GM12892 (cell line): Measurements from ENCODE around the gene FGF6.
"Not testable (repeated sequence)": the region's sequence is repeated elsewhere in the genome, so short reads cannot be mapped to it uniquely, and the experiment has no call there.

Source experiments
- DNase-seq: peaks from one replicate; pipeline ENCODE4 v3.0.0; 2011; ENCODE audit not compliant: insufficient read length
- FAIRE-seq: peaks from 2 replicates; lab custom pipeline; 2011; peaks lifted over from hg19 to GRCh38; lab: Jason Lieb, UNC
- POLR2A ChIP-seq: IDR thresholded peaks from 2 replicates; pipeline ENCODE4 v1.6.1; 2011; ENCODE audit warnings: low read depth, low read length, control low read depth
- POLR2AphosphoS5 ChIP-seq: IDR thresholded peaks from 2 replicates; pipeline ENCODE4 v1.6.1; 2011; ENCODE audit warnings: low read depth, low read length, control low read depth
- TAF1 ChIP-seq: IDR thresholded peaks from 2 replicates; pipeline ENCODE4 v1.6.1; 2011; ENCODE audit warnings: low read depth, mild to moderate bottlenecking, control low read depth, low read length, borderline replicate concordance

FGF6 gene

DNA sequence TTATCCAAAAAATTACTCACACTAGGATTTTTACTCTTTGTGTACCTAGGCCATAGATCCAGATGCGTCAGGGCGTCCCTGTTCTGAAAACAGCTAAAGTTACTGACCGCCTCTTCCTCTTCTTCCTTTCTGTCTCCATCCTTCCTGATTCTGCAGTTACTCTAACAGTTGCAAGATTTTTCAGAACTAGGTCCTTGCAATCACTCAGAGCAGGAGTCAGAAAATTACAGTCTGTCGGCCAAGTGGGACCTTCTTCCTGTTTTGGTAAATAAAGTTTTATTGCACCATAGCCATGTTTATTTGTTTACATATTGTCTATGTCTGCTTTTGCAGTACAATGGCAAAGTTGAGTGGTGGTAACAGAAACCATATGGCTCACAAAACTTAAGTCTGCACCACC is 25.6 kb upstream of the FGF6 start:
- DNase-seq: no peak
- FAIRE-seq: no peak
- no peak for TF ChIP-seq POLR2AphosphoS5
- TF ChIP-seq TAF1: no peak
- TF ChIP-seq POLR2A: no peak

DNA sequence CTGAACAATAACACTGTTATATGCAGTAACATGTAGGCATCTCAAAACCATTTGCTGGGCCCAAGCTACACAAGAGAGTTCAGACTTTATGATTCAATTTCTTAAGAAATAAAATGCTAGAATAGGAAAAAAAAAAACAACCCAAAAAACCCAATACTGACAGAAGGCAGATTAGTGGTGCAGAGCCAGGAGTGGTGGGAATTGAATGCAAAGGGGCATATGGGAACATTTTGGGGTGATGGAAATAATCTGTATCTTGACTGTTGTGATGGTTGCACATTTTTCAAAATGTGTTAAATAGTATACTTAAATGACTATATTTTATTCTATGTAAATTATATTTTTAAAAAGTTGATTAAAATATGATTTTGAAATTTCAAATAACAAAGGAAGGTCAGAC is 23.4 kb upstream of the FGF6 start:
- DNase-seq: no peak
- TF ChIP-seq POLR2A (no peak), POLR2AphosphoS5 (no peak), TAF1 (no peak)
- no peak for FAIRE-seq

DNA sequence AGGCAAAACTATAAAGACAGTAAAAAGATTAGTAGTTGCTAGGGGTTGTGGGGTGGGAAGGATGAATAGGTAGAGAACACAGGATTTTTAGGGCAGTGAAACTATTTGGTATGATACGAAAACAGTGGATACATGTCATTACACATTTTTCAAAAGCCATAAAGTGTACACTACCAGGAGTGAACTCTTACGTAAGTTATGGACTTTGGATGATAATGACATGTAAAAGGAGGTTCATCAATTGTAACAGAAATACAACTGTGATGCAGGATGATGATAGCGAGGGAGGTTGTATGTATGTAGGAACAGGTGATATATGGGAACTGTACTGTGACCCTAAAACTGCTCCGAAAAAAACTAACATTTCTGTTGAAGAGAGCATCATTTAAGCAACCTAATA is 15.1 kb upstream of the FGF6 start:
- TF ChIP-seq POLR2AphosphoS5 (no peak), POLR2A (no peak), TAF1 (no peak)
- FAIRE-seq (no peak), DNase-seq (no peak)

DNA sequence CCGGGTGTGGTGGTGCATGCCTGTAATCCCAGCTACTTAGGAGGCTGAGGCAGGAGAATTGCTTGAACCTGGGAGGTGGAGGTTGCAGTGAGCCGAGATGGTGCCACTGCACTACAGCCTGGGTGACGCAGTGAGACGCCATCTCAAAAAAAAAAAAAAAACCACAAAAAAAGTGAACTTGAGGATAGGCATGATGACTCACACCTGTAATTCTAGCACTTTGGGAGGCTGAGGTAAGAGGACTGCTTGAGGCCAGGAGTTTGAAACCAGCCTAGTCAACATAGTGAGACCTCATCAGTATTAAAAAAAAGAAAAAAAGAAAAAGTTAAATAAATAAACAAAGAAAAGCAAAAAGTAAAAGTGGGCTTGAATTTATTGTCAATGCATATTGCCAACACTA is 10.2 kb upstream of the FGF6 start:
- DNase-seq, FAIRE-seq: not testable (repeated sequence)

DNA sequence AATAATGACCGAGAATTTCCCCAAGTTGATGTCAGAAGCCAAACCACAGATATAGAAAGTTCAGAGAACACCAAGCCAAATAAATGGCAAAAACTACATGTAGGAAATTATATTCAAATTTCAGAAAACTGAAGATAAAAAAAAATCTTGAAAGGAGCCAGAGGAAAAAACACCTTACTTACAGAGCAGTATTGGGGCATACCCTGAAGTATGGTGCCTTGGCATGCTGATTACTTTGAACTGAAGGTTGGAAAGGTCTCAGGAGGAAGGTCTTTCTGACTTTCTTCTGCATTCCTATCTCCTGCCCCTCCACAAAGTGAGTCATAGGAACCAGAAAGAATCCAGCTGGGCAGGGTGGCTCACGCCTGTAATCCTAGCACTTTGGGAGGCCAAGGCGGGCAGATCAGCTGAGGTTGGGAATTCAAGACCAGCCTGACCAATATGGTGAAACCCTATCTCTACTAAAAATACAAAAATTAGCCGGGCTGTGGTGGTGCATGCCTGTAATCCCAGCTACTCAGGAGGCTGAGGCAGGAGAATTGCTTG is 8.8 kb upstream of the FGF6 start:
- no peak for DNase-seq
- TF ChIP-seq POLR2AphosphoS5 (no peak), POLR2A (no peak), TAF1 (no peak)
- no peak for FAIRE-seq

DNA sequence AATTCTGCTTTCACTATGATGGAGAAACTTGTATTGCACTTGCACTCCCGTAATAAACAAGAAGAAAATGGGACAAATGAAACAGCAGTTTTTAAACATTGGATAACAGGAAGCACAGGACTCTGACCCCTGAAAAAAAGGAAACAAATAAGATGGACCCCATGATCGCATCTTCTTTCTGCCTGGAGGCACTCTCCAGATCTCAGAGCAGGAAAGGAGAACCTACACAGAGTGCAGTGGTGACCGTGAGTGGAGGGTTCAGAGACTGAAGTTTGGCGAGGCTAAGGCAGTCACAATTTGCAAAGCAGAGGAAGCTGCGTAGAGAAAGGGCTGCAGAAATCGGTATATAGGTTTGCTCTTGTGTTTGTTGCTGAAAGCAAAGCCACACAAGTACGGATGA is 6.1 kb upstream of the FGF6 start:
- FAIRE-seq: no peak
- TF ChIP-seq POLR2A (no peak), TAF1 (no peak), POLR2AphosphoS5 (no peak)
- DNase-seq: no peak

DNA sequence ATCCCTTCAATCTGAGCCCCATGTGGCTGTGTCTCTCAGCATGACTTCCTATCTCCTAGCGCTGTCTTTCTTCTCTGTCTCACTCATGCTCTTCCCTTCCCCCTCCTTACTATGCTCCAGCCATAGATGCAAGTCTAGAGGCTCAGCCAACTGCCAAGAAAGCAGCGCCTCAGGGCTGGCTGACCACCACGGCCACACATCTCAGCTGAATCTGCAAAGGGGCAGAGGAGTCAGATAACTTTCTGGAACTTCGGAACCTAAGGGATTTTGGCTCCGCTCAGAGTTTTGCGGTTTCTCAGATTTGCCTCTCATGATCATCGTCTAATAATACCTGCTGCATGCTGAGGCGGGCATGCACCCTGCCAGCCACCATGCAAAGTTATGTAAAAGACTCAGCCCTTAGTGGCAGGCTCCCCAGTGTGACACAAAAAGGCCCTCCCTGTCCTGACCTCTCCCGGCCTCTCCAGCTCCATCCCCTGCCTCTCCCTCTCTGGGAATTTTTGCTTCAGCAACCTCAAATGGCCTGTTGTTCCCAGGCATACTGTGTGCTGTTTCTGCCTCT is 5.0 kb upstream of the FGF6 start:
- no peak for TF ChIP-seq TAF1
- TF ChIP-seq POLR2A: no peak
- no peak for TF ChIP-seq POLR2AphosphoS5
- DNase-seq (no peak), FAIRE-seq (no peak)

DNA sequence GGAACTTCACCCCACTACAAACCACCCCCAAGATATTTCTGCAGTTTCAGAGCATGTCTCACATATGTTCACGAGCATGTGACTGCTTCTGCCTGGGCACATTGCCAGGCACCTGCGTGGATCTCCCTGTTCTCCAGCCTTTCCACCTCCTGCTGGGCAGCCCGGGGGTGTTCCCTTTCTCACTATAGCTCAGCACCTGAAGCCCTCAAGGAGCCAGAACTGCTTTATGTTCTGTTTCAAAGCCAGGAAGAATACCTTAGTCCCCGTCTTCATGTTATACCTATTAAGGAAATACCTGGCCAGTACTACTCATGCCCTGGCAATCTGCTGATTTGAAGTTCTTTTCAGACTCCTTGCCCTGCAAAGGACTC is 4.2 kb upstream of the FGF6 start:
- DNase-seq (no peak), FAIRE-seq (no peak)
- TF ChIP-seq POLR2AphosphoS5 (no peak), POLR2A (no peak), TAF1 (no peak)

DNA sequence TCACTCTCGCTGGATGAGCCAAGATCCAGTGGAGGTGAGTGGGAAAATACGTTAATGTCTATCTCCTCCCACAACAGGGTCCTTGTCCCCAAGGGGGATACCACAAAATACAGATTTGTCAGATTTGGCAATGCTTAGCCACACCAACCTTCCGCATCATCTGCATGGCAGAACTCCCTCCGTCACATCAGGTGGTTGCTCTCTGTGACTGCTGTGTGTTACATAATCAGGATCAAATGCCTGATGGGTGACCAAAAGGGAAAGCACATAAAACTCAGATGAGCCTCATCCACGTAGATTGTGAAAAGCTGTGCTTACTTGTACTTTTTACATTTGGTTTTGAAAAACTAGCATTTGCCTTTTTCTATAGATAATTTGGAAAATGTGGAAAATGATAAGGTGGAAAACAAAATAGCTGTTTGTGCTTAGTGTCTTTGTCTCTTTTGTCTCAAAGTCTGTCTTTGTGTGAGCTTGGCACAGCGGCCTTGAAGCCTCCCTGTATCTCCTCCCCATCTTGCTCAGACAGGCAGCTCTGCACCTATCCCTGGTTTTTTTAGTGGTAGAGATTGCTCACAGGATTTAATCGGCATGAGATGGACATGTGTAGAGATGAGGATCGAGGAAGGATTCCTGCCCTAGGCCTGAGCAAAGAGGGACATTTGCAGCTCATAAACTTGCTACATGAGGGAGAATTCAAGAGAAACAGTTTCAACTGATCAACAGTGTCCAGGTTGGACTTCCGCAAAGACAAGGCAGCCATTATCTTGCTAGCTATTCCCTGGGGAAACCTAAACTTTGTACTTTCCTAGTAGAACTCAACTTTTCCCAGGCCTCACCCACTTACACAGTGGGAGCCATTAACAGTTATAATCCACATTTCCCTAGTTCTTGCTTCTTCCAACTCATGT is 3.6 kb upstream of the FGF6 start:
- no peak for FAIRE-seq
- TF ChIP-seq POLR2A (no peak), POLR2AphosphoS5 (no peak), TAF1 (no peak)
- DNase-seq: no peak

DNA sequence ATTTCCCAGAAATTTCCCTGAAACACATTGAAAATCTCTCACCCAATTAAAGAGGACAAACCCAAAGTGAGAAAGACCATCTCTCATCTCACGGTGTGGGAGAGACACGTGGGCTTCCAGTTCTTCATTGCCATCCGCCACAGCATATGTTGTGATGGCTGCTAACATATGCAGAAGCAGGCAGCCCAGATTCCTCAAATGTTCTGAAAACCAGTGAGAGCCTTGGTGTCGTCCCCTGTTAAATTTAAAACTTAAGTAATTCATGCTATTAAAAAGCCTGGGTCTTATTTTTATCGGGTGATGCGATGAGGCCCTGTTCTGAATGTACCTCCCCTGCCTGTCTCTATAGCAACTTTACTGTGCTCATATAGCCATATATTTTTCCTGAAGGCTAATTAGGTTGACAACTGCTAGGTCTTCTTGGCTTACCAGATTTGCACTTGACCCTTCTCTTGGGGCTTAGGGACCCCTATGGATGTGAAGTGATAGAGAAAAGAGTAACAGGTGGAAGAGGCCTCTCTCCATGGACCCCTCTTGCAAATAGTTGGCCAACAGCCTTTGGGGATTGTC is 2.8 kb upstream of the FGF6 start:
- DNase-seq (no peak), FAIRE-seq (no peak)
- TF ChIP-seq POLR2A (no peak), TAF1 (no peak), POLR2AphosphoS5 (no peak)

DNA sequence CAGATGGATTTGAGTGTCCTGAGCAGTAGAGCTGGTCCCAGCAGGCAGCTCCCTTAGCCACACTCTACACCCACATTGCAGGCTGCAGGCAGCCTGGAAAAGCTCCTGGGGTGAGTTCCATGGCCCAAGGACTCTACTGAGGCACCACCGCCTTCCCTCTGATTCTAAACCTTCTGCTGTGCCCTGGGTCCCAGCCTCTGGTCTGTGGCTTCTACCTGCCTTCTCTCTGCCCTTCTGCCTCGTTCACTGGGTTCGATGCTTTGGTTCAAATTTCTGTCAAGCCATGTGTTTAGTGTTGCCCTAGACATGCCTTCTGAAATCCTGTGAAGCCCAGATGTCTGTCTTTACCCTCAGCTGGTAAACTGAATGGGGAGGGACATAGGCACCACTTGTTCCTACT is 1.5 kb upstream of the FGF6 start:
- FAIRE-seq (no peak), DNase-seq (no peak)
- no peak for TF ChIP-seq POLR2AphosphoS5
- no peak for TF ChIP-seq POLR2A
- TF ChIP-seq TAF1: no peak
